HG03066 (cell line): ENCODE measurements around the gene MGA.
"Not testable (repeated sequence)": the region's sequence is repeated elsewhere in the genome, so short reads cannot be mapped to it uniquely, and the experiment has no call there.

Source experiments
- ATAC-seq: cut with Tn5 transposase; IDR thresholded peaks from one replicate; pipeline ENCODE4 v1.9.1; 2021; ENCODE audit warnings: low read depth; ENCODE audit not compliant: unreplicated experiment

Gene MGA

GRCh38 chr15:41703120-41703519 lies 42.9 kb downstream of the MGA start:
- no peak for ATAC-seq

- no peak for ATAC-seq
Observed at GRCh38 chr15:41713047-41713446, 52.8 kb downstream of the MGA start.

- ATAC-seq = no peak
Observed at GRCh38 chr15:41714291-41714690, 54.1 kb downstream of the MGA start.

- no peak for ATAC-seq
Observed at GRCh38 chr15:41716864-41717263, 56.7 kb downstream of the MGA start.

- ATAC-seq = no peak
Observed at GRCh38 chr15:41727143-41727542, 66.9 kb downstream of the MGA start.

- not testable (repeated sequence) for ATAC-seq
Observed at GRCh38 chr15:41728061-41728460, 67.9 kb downstream of the MGA start.

GRCh38 chr15:41730543-41730942 lies 70.3 kb downstream of the MGA start:
- no peak for ATAC-seq

GRCh38 chr15:41732483-41732882 lies 72.3 kb downstream of the MGA start:
- ATAC-seq = no peak

- no peak for ATAC-seq
Observed at GRCh38 chr15:41734079-41734478, 73.9 kb downstream of the MGA start.

- no peak for ATAC-seq
Observed at GRCh38 chr15:41735046-41735445, 74.8 kb downstream of the MGA start.

GRCh38 chr15:41735492-41735891 lies 75.3 kb downstream of the MGA start:
- ATAC-seq = not testable (repeated sequence)

GRCh38 chr15:41746802-41747201 lies 86.6 kb downstream of the MGA start:
- ATAC-seq = no peak

- no peak for ATAC-seq
Observed at GRCh38 chr15:41756198-41756597, 96.0 kb downstream of the MGA start.

- ATAC-seq = no peak
Observed at GRCh38 chr15:41772720-41773331, 112.6 kb downstream of the MGA start.

- no peak for ATAC-seq
Observed at GRCh38 chr15:41773332-41773728, 113.1 kb downstream of the MGA start.

- ATAC-seq = no peak
Observed at GRCh38 chr15:41773729-41774061, 113.5 kb downstream of the MGA start.

GRCh38 chr15:41774062-41774881 lies 114.1 kb downstream of the MGA start, which contains the start of gene MAPKBP1:
Gene MAPKBP1, plus strand, starts transcription at chr15:41774484. Its CDS starts 792 bp downstream, at chr15:41775276.
- ATAC-seq = peak; percentile 76

GRCh38 chr15:41774882-41775417 lies 114.7 kb downstream of the MGA start:
- ATAC-seq = no peak

- ATAC-seq = no peak
Observed at GRCh38 chr15:41775651-41776050, 115.4 kb downstream of the MGA start.

GRCh38 chr15:41777421-41777973 lies 117.3 kb downstream of the MGA start:
- ATAC-seq = no peak

GRCh38 chr15:41778521-41778920 lies 118.3 kb downstream of the MGA start:
- no peak for ATAC-seq
